Activated T-cell treated with anti-CD3 and anti-CD28 coated beads, Interleukin-2, amount 50 U/mL, for 24 hours (primary cell): ENCODE results near the gene UNC45A.

Source experiments
- DNase-seq: peaks from one replicate; pipeline ENCODE4 v3.0.0-alpha.2; 2020
- H3K27ac Mint-ChIP-seq: 2 replicates; pipeline ENCODE4 v1.8.0; 2020; ENCODE audit warnings: mild to moderate bottlenecking, mixed read lengths
- H3K27me3 Mint-ChIP-seq: 2 replicates; pipeline ENCODE4 v1.8.0; 2020; ENCODE audit warnings: mixed read lengths
- H3K36me3 Mint-ChIP-seq: 2 replicates; pipeline ENCODE4 v1.8.0; 2020; ENCODE audit warnings: low read depth, mixed read lengths
- H3K4me1 Mint-ChIP-seq: 2 replicates; pipeline ENCODE4 v1.8.0; 2020; ENCODE audit warnings: low read depth, mixed read lengths
- H3K4me3 Mint-ChIP-seq: 2 replicates; pipeline ENCODE4 v1.8.0; 2020; ENCODE audit warnings: mild to moderate bottlenecking, moderate library complexity, mixed read lengths
- H3K9me3 Mint-ChIP-seq: 2 replicates; pipeline ENCODE4 v1.8.0; 2020; ENCODE audit warnings: mixed read lengths

The UNC45A gene

DNA sequence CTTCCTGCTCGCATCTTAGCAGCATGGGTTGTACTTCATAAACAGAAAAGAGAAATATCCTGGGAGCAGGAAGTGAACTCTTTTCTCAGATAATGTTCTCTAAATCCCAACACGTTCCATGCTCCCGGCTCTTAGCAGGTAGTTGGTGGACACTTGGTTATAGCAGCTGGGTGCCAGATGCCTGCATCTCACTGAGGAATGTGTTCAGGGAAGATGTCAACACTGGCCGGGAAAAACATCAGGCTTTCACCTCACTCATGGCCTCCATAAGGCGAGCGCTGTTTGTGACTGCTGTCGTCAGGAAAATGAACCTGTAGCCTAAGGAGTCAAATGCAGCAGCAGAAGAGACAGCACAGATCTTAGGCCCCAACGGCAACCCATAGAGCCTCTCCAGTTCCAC, 63.7 kb downstream of the UNC45A start:
- Mint-ChIP-seq H3K9me3 (no peaks in the 10 kb centered on the region), H3K27ac (peak overlapping the region; percentile 41), H3K27me3 (no peaks in the 10 kb centered on the region), H3K4me1 (peaks cover 12% of the 10 kb centered on the region), H3K36me3 (peaks cover 80% of the 10 kb centered on the region), H3K4me3 (no peak overlapping the region)
- DNase-seq: no peak

DNA sequence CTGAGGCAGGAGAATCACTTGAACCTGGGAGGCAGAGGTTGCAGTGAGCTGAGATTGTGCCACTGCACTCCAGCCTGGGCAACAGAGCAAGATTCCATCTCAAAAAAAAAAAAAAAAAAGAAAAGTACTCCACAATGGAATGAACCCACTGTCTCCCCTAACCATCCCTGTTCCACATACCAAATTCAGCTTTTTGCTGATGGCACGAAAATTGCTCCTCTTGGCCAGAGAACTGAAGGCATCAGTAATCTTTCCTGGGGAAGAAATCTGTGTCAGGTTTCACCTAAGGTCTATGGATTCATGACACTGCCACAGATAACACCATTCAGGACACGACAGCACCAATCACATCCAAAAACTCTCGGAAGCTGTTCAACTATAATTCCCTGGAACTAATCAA, 66.1 kb downstream of the UNC45A start:
- Mint-ChIP-seq H3K4me1 (peaks cover under 1% of the 10 kb centered on the region), H3K36me3 (peaks cover 89% of the 10 kb centered on the region), H3K9me3 (no peaks in the 10 kb centered on the region), H3K4me3 (no peak overlapping the region), H3K27me3 (no peaks in the 10 kb centered on the region), H3K27ac (peak overlapping the region; percentile 30)
- DNase-seq: no peak
